Peyer's patch (tissue), 4 donors: Measurements from ENCODE around the gene PACS1. TPM values are rescaled to one million over a fixed set of nuclear protein-coding genes. Genes with fewer than 3 reads are reported as not detected.
"Not testable (repeated sequence)": the region's sequence is repeated elsewhere in the genome, so short reads cannot be mapped to it uniquely, and the experiment has no call there.

ENCODE experiments used
- DNase-seq, 3 donors: peaks; one replicate each; pipeline ENCODE4 v3.0.0-alpha.2; 2017 to 2019
- H3K27ac ChIP-seq, 4 donors: fragments of 200-600 bp; sonication (generic); one replicate each; pipeline ENCODE4 v1.5.1; 2016 to 2019
- H3K27me3 ChIP-seq, 2 donors: fragments of 200-600 bp; sonication (generic); one replicate each; pipeline ENCODE4 v1.5.1; 2019
- H3K36me3 ChIP-seq, 3 donors: fragments of 200-600 bp; sonication (generic); one replicate each; pipeline ENCODE4 v1.5.1; 2016 to 2019
- H3K4me1 ChIP-seq, 4 donors: fragments of 200-600 bp; sonication (generic); one replicate each; pipeline ENCODE4 v1.5.1; 2016 to 2019
- H3K4me3 ChIP-seq, 4 donors: fragments of 200-600 bp; sonication (generic); 1 replicate in 3 of 4; 2 replicates in 1 of 4; pipeline ENCODE4 v1.5.1; 2016 to 2019; ENCODE audit warnings: mild to moderate bottlenecking in 1 of 4
- H3K9me3 ChIP-seq, 4 donors: fragments of 200-600 bp; sonication (generic); one replicate each; pipeline ENCODE4 v1.5.1; 2016 to 2019; ENCODE audit warnings: mild to moderate bottlenecking in 1 of 4
- CTCF ChIP-seq, 6 experiments: fragments of 450-650 bp in 4 of 6; fragments of 200-600 bp in 2 of 6; sonication (generic) in 1 of 6; IDR thresholded peaks; one replicate each; pipeline ENCODE4 v1.5.1; 2017 to 2019; ENCODE audit warnings: antibody characterized with exemption in 6 of 6, mild to moderate bottlenecking in 3 of 6, moderate library complexity in 1 of 6
- POLR2A ChIP-seq, 2 donors: fragments of 450-650 bp; IDR thresholded peaks; one replicate each; pipeline ENCODE4 v1.5.1; 2017; ENCODE audit warnings: antibody characterized with exemption in 2 of 2, mild to moderate bottlenecking in 2 of 2, moderate library complexity in 2 of 2
- total RNA-seq, 4 donors: library from RNA; depleted of rRNA; stranded (reverse); fragments of >200 nt; gene quantifications; one replicate each; pipeline ENCODE4 v1.1.0, GENCODE V29; 2016

PACS1 gene
- total RNA-seq, 4 donors from 2014 or later: 10.3 to 52.0 (median 22.3) TPM

GRCh38 chr11:66087148-66087908 lies 17.3 kb downstream of the PACS1 start:
- no peak for TF ChIP-seq CTCF (IDR thresholded peaks at IDR 0.05)
- no peak for TF ChIP-seq POLR2A (IDR thresholded peaks at IDR 0.05)

GRCh38 chr11:66089067-66089466 lies 19.0 kb downstream of the PACS1 start:
- Histone ChIP-seq H3K27ac (no peak overlapping the region), H3K9me3 (no peaks in the 10 kb centered on the region), H3K4me3 (no peak overlapping the region), H3K27me3 (no peaks in the 10 kb centered on the region), H3K4me1 (peaks cover 0 to 2% (median under 1%) of the 10 kb centered on the region in 4 donors), H3K36me3 (no peaks in the 10 kb centered on the region)
- TF ChIP-seq CTCF (IDR thresholded peaks at IDR 0.05) (no peak), POLR2A (IDR thresholded peaks at IDR 0.05) (no peak)
- no peak for DNase-seq

More at GRCh38 chr11:66087148-66087908, 17.3 kb downstream of the PACS1 start:
- no peaks in the 10 kb centered on the region for H3K9me3 ChIP-seq
- no peaks in the 10 kb centered on the region for H3K36me3 ChIP-seq
- H3K27ac ChIP-seq: peak overlapping the region in 1 of 4 donors; percentile 46
- no peaks in the 10 kb centered on the region for H3K27me3 ChIP-seq
- DNase-seq: peak in 1 of 3 donors; percentile 15
- H3K4me1 ChIP-seq: peaks cover 0 to 20% (median 8%) of the 10 kb centered on the region in 4 donors
- no peak overlapping the region for H3K4me3 ChIP-seq

GRCh38 chr11:66090288-66090687 lies 20.2 kb downstream of the PACS1 start:
- Histone ChIP-seq H3K27ac (no peak overlapping the region), H3K4me1 (no peaks in the 10 kb centered on the region), H3K27me3 (no peaks in the 10 kb centered on the region), H3K9me3 (no peaks in the 10 kb centered on the region), H3K36me3 (no peaks in the 10 kb centered on the region), H3K4me3 (no peak overlapping the region)
- DNase-seq: no peak
- TF ChIP-seq POLR2A (IDR thresholded peaks at IDR 0.05): no peak
- no peak for TF ChIP-seq CTCF (IDR thresholded peaks at IDR 0.05)

- not testable (repeated sequence) for H3K36me3 ChIP-seq, H3K9me3 ChIP-seq, H3K4me3 ChIP-seq, H3K27ac ChIP-seq, DNase-seq, H3K4me1 ChIP-seq, H3K27me3 ChIP-seq
These were observed 22.1 kb downstream of the PACS1 start for GRCh38 chr11:66092125-66092524.

- H3K27me3 ChIP-seq, H3K36me3 ChIP-seq, H3K4me1 ChIP-seq, DNase-seq, H3K4me3 ChIP-seq, H3K9me3 ChIP-seq: not testable (repeated sequence)
- peak overlapping the region in 1 of 4 donors; percentile 82 for H3K27ac ChIP-seq
These were observed 29.7 kb downstream of the PACS1 start for GRCh38 chr11:66099746-66100145.

GRCh38 chr11:66100272-66101065 lies 30.4 kb downstream of the PACS1 start:
- H3K4me1 ChIP-seq: peaks cover 0 to 6% (median 2%) of the 10 kb centered on the region in 4 donors
- no peaks in the 10 kb centered on the region for H3K9me3 ChIP-seq
- TF ChIP-seq POLR2A (IDR thresholded peaks at IDR 0.05) (no peak), CTCF (IDR thresholded peaks at IDR 0.05) (no peak)
- no peaks in the 10 kb centered on the region for H3K36me3 ChIP-seq
- peak; percentile 52 to 93 (median 91) for DNase-seq
- peak overlapping the region in 3 of 4 donors; percentile 6 to 32 (median 9) for H3K4me3 ChIP-seq
- no peaks in the 10 kb centered on the region for H3K27me3 ChIP-seq
- peak overlapping the region; percentile 20 to 82 (median 36) for H3K27ac ChIP-seq
